Smooth muscle cell (in vitro differentiated cells): Measurements from ENCODE around the gene PLCH1. TPM values are rescaled to one million over a fixed set of nuclear protein-coding genes. Genes with fewer than 3 reads are reported as not detected.

Experiments used
- DNase-seq: peaks from one replicate; lab custom pipeline; 2025; ENCODE audit not compliant: unreplicated experiment; lab: John Stamatoyannopoulos, UW
- H2AFZ ChIP-seq: fragments of 200-600 bp; sonication (generic); 2 replicates; pipeline ENCODE4 v1.6.0; 2016; ENCODE audit warnings: antibody characterized with exemption, low read depth, mild to moderate bottlenecking
- H3F3A ChIP-seq: fragments of 200-600 bp; sonication (generic); 2 replicates; pipeline ENCODE4 v1.6.0; 2017; ENCODE audit warnings: antibody characterized with exemption, low read depth
- H3K27ac ChIP-seq: fragments of 200-600 bp; sonication (generic); 2 replicates; pipeline ENCODE4 v1.5.1; 2016; ENCODE audit warnings: low read depth, mild to moderate bottlenecking
- H3K27me3 ChIP-seq: fragments of 200-600 bp; sonication (generic); 2 replicates; pipeline ENCODE4 v1.6.1; 2016; ENCODE audit warnings: low read depth, mild to moderate bottlenecking
- H3K36me3 ChIP-seq: fragments of 200-600 bp; sonication (generic); 2 replicates; pipeline ENCODE4 v1.5.1; 2016; ENCODE audit warnings: low read depth
- H3K4me1 ChIP-seq: fragments of 200-600 bp; sonication (generic); 2 replicates; pipeline ENCODE4 v1.5.1; 2016; ENCODE audit warnings: low read depth
- H3K4me2 ChIP-seq: fragments of 200-600 bp; sonication (generic); 2 replicates; pipeline ENCODE4 v1.6.0; 2016; ENCODE audit warnings: mild to moderate bottlenecking
- H3K4me3 ChIP-seq: fragments of 200-600 bp; sonication (generic); 2 replicates; pipeline ENCODE4 v1.5.1; 2016; ENCODE audit warnings: mild to moderate bottlenecking
- H3K79me2 ChIP-seq: fragments of 200-600 bp; sonication (generic); 2 replicates; pipeline ENCODE4 v1.6.0; 2016; ENCODE audit warnings: low read depth, mild to moderate bottlenecking
- H3K9ac ChIP-seq: fragments of 200-600 bp; sonication (generic); 2 replicates; pipeline ENCODE4 v1.6.0; 2016; ENCODE audit warnings: low read depth
- H3K9me3 ChIP-seq: fragments of 200-600 bp; sonication (generic); replicated peaks from 2 replicates; pipeline ENCODE4 v1.5.1; 2016; ENCODE audit warnings: low read depth
- H4K20me1 ChIP-seq: fragments of 200-600 bp; sonication (generic); 2 replicates; pipeline ENCODE4 v1.6.0; 2016; ENCODE audit warnings: low read depth
- CTCF ChIP-seq: fragments of 200-600 bp; sonication (generic); IDR thresholded peaks from 2 replicates; pipeline ENCODE4 v1.5.1; 2017; ENCODE audit warnings: borderline replicate concordance, mild to moderate bottlenecking, antibody characterized with exemption; ENCODE audit not compliant: insufficient read depth, poor library complexity, severe bottlenecking
- WGBS: methylation state at CpG from one replicate; pipeline ENCODE4 v1.1.7; 2016; ENCODE audit warnings: low lambda C conversion rate; 5-methylcytosine and 5-hydroxymethylcytosine counted together
- polyA plus RNA-seq: library from polyadenylated mRNA; unstranded; fragments of >200 nt; fragmentation: Nextera tagmentation; extraction: Ambion mirVana; gene quantifications from 2 replicates; pipeline ENCODE4 v1.2.1, GENCODE V29; 2016
- total RNA-seq: library from RNA; depleted of rRNA; stranded (reverse); fragments of >200 nt; gene quantifications from 2 replicates; pipeline ENCODE4 v1.2.3, GENCODE V29; 2014

The PLCH1 gene
- total and polyA plus RNA-seq, 2 experiments from 2014 or later = 0.36 TPM; not detected in 1

GRCh38 chr3:155766206-155766605 is 21.3 kb upstream of the PLCH1 start:
- H3K79me2 ChIP-seq = no peaks in the 10 kb centered on the region
- no peaks in the 10 kb centered on the region for H3K36me3 ChIP-seq
- no peak overlapping the region for H3K4me3 ChIP-seq
- no peaks in the 10 kb centered on the region for H3K9me3 ChIP-seq
- no peak for TF ChIP-seq CTCF
- no peaks in the 10 kb centered on the region for H3K4me1 ChIP-seq
- no peaks in the 10 kb centered on the region for H4K20me1 ChIP-seq
- no peak overlapping the region for H3K9ac ChIP-seq
- no peak for DNase-seq
- 72% methylated on average over 1 of the region's 1 CpG for WGBS
- no peak overlapping the region for H3K4me2 ChIP-seq
- H3K27ac ChIP-seq = no peak overlapping the region
- no peaks in the 10 kb centered on the region for H3F3A ChIP-seq
- H2AFZ ChIP-seq = no peak overlapping the region
- no peaks in the 10 kb centered on the region for H3K27me3 ChIP-seq

GRCh38 chr3:155763870-155764463 is 19.1 kb upstream of the PLCH1 start:
- Histone ChIP-seq H3K36me3 (no peaks in the 10 kb centered on the region), H4K20me1 (no peaks in the 10 kb centered on the region), H3F3A (no peaks in the 10 kb centered on the region), H3K4me2 (no peak overlapping the region), H3K27ac (no peak overlapping the region), H3K27me3 (no peaks in the 10 kb centered on the region), H3K4me3 (no peak overlapping the region), H3K79me2 (no peaks in the 10 kb centered on the region), H3K9me3 (no peaks in the 10 kb centered on the region), H2AFZ (no peak overlapping the region), H3K4me1 (no peaks in the 10 kb centered on the region), H3K9ac (no peak overlapping the region)
- no peak for TF ChIP-seq CTCF
- no peak for DNase-seq
- 91% methylated on average over 3 of the region's 3 CpGs for WGBS

- Histone ChIP-seq H2AFZ (no peak overlapping the region), H3F3A (no peaks in the 10 kb centered on the region), H3K9me3 (no peaks in the 10 kb centered on the region), H3K27me3 (no peaks in the 10 kb centered on the region), H3K9ac (no peak overlapping the region), H3K4me3 (no peak overlapping the region), H3K27ac (no peak overlapping the region), H4K20me1 (no peaks in the 10 kb centered on the region), H3K36me3 (no peaks in the 10 kb centered on the region), H3K4me2 (no peak overlapping the region), H3K79me2 (no peaks in the 10 kb centered on the region), H3K4me1 (no peaks in the 10 kb centered on the region)
- no peak for DNase-seq
- WGBS = 96% methylated on average over 4 of the region's 4 CpGs
- TF ChIP-seq CTCF = no peak
Measured at GRCh38 chr3:155760653-155761052, 15.8 kb upstream of the PLCH1 start.

- no peaks in the 10 kb centered on the region for H3K9me3 ChIP-seq
- H3K27me3 ChIP-seq = no peaks in the 10 kb centered on the region
- H2AFZ ChIP-seq = no peak overlapping the region
- H3K4me2 ChIP-seq = no peak overlapping the region
- 96% methylated on average over 7 of the region's 7 CpGs for WGBS
- H3K9ac ChIP-seq = no peak overlapping the region
- no peak overlapping the region for H3K27ac ChIP-seq
- no peak for DNase-seq
- H3K79me2 ChIP-seq = no peaks in the 10 kb centered on the region
- no peak overlapping the region for H3K4me3 ChIP-seq
- TF ChIP-seq CTCF = no peak
- H4K20me1 ChIP-seq = no peaks in the 10 kb centered on the region
- peaks cover 3% of the 10 kb centered on the region for H3K4me1 ChIP-seq
- H3F3A ChIP-seq = no peaks in the 10 kb centered on the region
- H3K36me3 ChIP-seq = no peaks in the 10 kb centered on the region
Measured at GRCh38 chr3:155757577-155757976, 12.7 kb upstream of the PLCH1 start.
